ENCODE measurements around the gene MAPRE2. TPM values are rescaled to one million over a fixed set of nuclear protein-coding genes. Genes with fewer than 3 reads are reported as not detected.

Gene MAPRE2
- total RNA-seq, 4 donors from 2014 or later: 22.9 to 39.2 (median 35.8) TPM

DNA sequence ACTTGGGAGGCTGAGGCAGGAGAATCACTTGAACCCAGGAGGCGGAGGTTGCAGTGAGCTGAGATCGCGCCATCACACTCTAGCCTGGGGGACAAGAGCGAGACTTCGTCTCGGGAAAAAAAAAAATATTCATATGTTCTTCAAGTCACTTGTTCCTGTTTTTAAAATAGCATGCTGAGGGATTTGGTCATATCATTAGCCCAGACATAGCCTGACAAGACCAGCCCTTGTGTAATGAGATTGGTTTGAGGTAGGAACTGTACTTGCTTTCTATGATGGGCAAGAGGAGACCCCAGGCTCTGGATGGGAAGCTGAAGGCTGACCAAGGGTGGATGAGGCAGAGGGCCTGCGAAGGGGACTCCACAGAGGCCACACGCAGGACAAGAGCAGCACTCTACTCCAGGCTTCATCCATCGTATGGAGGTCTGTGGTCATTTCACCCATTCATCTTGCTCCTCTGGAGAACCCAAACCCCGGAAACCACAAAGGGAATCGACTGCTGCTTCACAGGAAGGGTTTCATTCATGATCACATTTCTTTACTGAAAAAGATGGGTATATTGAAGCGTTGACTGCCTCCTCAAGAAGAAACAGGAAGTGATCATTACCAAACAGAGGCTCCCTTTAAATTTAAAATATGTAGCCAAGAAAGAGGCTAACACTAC lies 112.5 kb downstream of the MAPRE2 start:
- ATAC-seq: no peak
- WGBS, 2 donors (ENCODE audit: low coverage in 1 of 2): 90 to 92% methylated on average over 6 of the region's 12 CpGs

DNA sequence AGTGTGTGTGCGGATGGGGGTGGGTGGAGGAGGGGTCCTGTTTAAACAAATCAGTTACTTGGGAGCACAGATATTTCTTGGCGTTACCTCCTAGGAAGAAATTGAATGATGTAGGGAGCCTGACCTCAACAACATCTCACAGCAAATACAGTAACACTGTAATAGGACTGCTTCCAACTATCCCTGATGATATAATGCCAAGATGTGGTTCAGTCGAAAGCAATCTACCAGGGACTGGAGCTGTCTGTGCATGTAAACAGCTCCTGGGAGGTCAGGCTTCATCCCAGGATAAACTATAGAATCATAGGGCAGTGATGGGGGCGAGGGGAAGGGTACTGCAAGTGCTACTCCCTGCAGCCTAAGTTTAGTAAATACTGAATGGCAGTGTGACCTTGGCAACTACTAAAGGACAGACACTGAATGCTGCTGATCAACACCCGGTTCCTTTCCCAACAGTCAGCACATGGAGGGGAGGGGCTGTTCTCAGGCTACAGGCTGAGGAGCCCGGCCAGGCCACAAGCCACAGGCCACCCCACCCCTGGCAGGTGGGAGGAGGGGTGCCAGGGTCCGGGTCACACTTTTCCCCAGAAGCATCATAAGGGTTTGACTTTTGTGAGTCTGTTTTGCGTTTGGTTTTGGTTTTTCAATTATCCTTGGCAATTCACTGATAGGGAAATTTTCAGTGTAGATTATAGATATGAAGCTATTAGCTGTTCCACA lies 114.3 kb downstream of the MAPRE2 start:
- ATAC-seq: no peak
- TF ChIP-seq POLR2A (IDR thresholded peaks at IDR 0.05) (no peak), CTCF (IDR thresholded peaks at IDR 0.05) (no peak), EP300 (IDR thresholded peaks at IDR 0.05) (no peak), POLR2AphosphoS5 (IDR thresholded peaks at IDR 0.05) (no peak)
- Histone ChIP-seq H3K9me3 (no peaks in the 10 kb centered on the region), H3K4me1 (peaks cover 0 to 10% (median 4%) of the 10 kb centered on the region in 3 donors), H3K4me3 (no peak overlapping the region), H3K27me3 (no peaks in the 10 kb centered on the region), H3K36me3 (no peaks in the 10 kb centered on the region), H3K27ac (no peak overlapping the region)
- 11 to 13% methylated on average over 2 to 6 of the region's 8 CpGs for WGBS, 2 donors (ENCODE audit: low coverage in 1 of 2)

More for the DNA sequence above, 112.5 kb downstream of the MAPRE2 start:
- H3K27ac ChIP-seq: no peak overlapping the region
- no peaks in the 10 kb centered on the region for H3K27me3 ChIP-seq
- TF ChIP-seq CTCF (IDR thresholded peaks at IDR 0.05) (no peak), EP300 (IDR thresholded peaks at IDR 0.05) (no peak), POLR2AphosphoS5 (IDR thresholded peaks at IDR 0.05) (no peak), POLR2A (IDR thresholded peaks at IDR 0.05) (no peak)
- H3K4me1 ChIP-seq: peaks cover 0 to 10% (median 4%) of the 10 kb centered on the region in 3 donors
- no peaks in the 10 kb centered on the region for H3K36me3 ChIP-seq
- no peak overlapping the region for H3K4me3 ChIP-seq
- no peaks in the 10 kb centered on the region for H3K9me3 ChIP-seq

- TF ChIP-seq POLR2A (IDR thresholded peaks at IDR 0.05) (no peak), CTCF (IDR thresholded peaks at IDR 0.05) (no peak), POLR2AphosphoS5 (IDR thresholded peaks at IDR 0.05) (no peak), EP300 (IDR thresholded peaks at IDR 0.05) (no peak)
- ATAC-seq: no peak
- 87 to 100% methylated on average over 3 to 4 of the region's 4 CpGs for WGBS, 2 donors (ENCODE audit: low coverage in 1 of 2)
Measured at GRCh38 chr18:35157181-35157580, 116.0 kb downstream of the MAPRE2 start.

GRCh38 chr18:35158728-35159450 lies 117.7 kb downstream of the MAPRE2 start:
- Histone ChIP-seq H3K4me1 (peaks cover 0 to 15% (median 4%) of the 10 kb centered on the region in 3 donors), H3K9me3 (no peaks in the 10 kb centered on the region), H3K36me3 (no peaks in the 10 kb centered on the region), H3K27me3 (no peaks in the 10 kb centered on the region), H3K27ac (no peak overlapping the region), H3K4me3 (no peak overlapping the region)
- no peak for ATAC-seq
- TF ChIP-seq CTCF (IDR thresholded peaks at IDR 0.05): no peak
- TF ChIP-seq POLR2AphosphoS5 (IDR thresholded peaks at IDR 0.05): no peak
- TF ChIP-seq POLR2A (IDR thresholded peaks at IDR 0.05): no peak
- TF ChIP-seq EP300 (IDR thresholded peaks at IDR 0.05): no peak
- WGBS, 2 donors (ENCODE audit: low coverage in 1 of 2): 60 to 70% methylated on average over 1 to 5 of the region's 5 CpGs

More at GRCh38 chr18:35157181-35157580, 116.0 kb downstream of the MAPRE2 start:
- H3K9me3 ChIP-seq: no peaks in the 10 kb centered on the region
- H3K4me1 ChIP-seq: peaks cover 0 to 10% (median 4%) of the 10 kb centered on the region in 3 donors
- H3K4me3 ChIP-seq: no peak overlapping the region
- no peaks in the 10 kb centered on the region for H3K27me3 ChIP-seq
- no peaks in the 10 kb centered on the region for H3K36me3 ChIP-seq
- no peak overlapping the region for H3K27ac ChIP-seq

Measured in gastroesophageal sphincter (tissue), 4 donors.